OCI-LY7 (cell line): ENCODE results near the gene SSBP2. TPM values are rescaled to one million over a fixed set of nuclear protein-coding genes. Genes with fewer than 3 reads are reported as not detected.

Source experiments
- BruUV-seq: library from RNA; stranded (reverse); fragments of 400-500 nt; replicated peaks from 2 replicates; lab custom pipeline; 2021; lab: Mats Ljungman, UMichigan
- CTCF ChIA-PET: fragments of 300-600 bp; sonication (Branson Sonifier 250); formaldehyde crosslinking; loops from one replicate; lab custom pipeline; 2022; ENCODE audit warnings: antibody characterized with exemption; ENCODE audit not compliant: unreplicated experiment; lab: Charles Lee
- POLR2A ChIA-PET: fragments of 300-600 bp; sonication (Branson Sonifier 250); formaldehyde crosslinking; loops from one replicate; lab custom pipeline; 2022; ENCODE audit warnings: antibody characterized with exemption; lab: Charles Lee
- DNase-seq: peaks from one replicate; pipeline ENCODE4 v3.0.0-alpha.2; 2015; ENCODE audit warnings: low spot score
- H2AFZ ChIP-seq: fragments of 200-600 bp; sonication (generic), shearing (Covaris generic); 2 replicates; pipeline ENCODE4 v1.6.1; 2014; ENCODE audit warnings: mild to moderate bottlenecking, antibody characterized with exemption, low read length, moderate library complexity
- H3K27ac ChIP-seq: fragments of 200-600 bp; sonication (generic); 2 replicates; pipeline ENCODE4 v1.5.1; 2014; ENCODE audit warnings: mixed run types, low read depth, mild to moderate bottlenecking, moderate library complexity, low read length, inconsistent platforms; ENCODE audit not compliant: poor library complexity, severe bottlenecking
- H3K36me3 ChIP-seq: fragments of 200-600 bp; sonication (generic); 2 replicates; pipeline ENCODE4 v1.6.1; 2014; ENCODE audit warnings: mild to moderate bottlenecking, antibody characterized with exemption, low read length, moderate library complexity, mixed read lengths; ENCODE audit not compliant: insufficient read depth
- H3K4me1 ChIP-seq: fragments of 200-600 bp; sonication (generic); 2 replicates; pipeline ENCODE4 v1.5.1; 2014; ENCODE audit warnings: mild to moderate bottlenecking, low read length; ENCODE audit not compliant: insufficient read depth, poor library complexity, severe bottlenecking
- H3K4me2 ChIP-seq: fragments of 200-600 bp; sonication (generic); 2 replicates; pipeline ENCODE4 v1.6.1; 2014; ENCODE audit warnings: mild to moderate bottlenecking, low read length
- H3K4me3 ChIP-seq: fragments of 200-600 bp; sonication (generic); 2 replicates; pipeline ENCODE4 v1.5.1; 2014; ENCODE audit warnings: mild to moderate bottlenecking, low read depth, low read length; ENCODE audit not compliant: poor library complexity, severe bottlenecking
- H3K79me2 ChIP-seq: fragments of 200-600 bp; sonication (generic); 2 replicates; pipeline ENCODE4 v1.6.1; 2016; ENCODE audit warnings: low read depth, mild to moderate bottlenecking, low read length, moderate library complexity, mixed read lengths; ENCODE audit not compliant: insufficient read depth
- H3K9me2 ChIP-seq: fragments of 200-600 bp; sonication (generic); 2 replicates; pipeline ENCODE4 v1.6.1; 2016; ENCODE audit warnings: mild to moderate bottlenecking, low read length, mixed read lengths; ENCODE audit not compliant: insufficient read depth
- H3K9me3 ChIP-seq: fragments of 200-600 bp; sonication (generic); 2 replicates; pipeline ENCODE4 v1.6.1; 2014; ENCODE audit warnings: mild to moderate bottlenecking, mixed run types, low read length, mixed read lengths
- H4K20me1 ChIP-seq: fragments of 200-600 bp; sonication (generic); 2 replicates; pipeline ENCODE4 v1.6.1; 2014; ENCODE audit warnings: mild to moderate bottlenecking, antibody characterized with exemption, low read length, moderate library complexity, mixed read lengths; ENCODE audit not compliant: insufficient read depth
- EZH2phosphoT487 ChIP-seq: fragments of 200-600 bp; sonication (generic); IDR thresholded peaks from 2 replicates; pipeline ENCODE4 v1.6.1; 2018; ENCODE audit warnings: low read depth, borderline replicate concordance, mild to moderate bottlenecking, mixed run types, antibody characterized with exemption, low read length, moderate library complexity, mixed read lengths
- intact Hi-C: fragments of 100-400 bp; cut with micrococcal nuclease; formaldehyde crosslinking; loops from one replicate; pipeline ENCODE4 v1.10.0; 2022; ENCODE audit not compliant: unreplicated experiment
- total RNA-seq, 2 experiments: library from RNA; depleted of rRNA in 1 of 2; stranded (reverse); fragments of >200 nt in 1 of 2; shearing (Covaris generic) in 1 of 2; gene quantifications; 2 replicates each; pipeline ENCODE4 v1.2.3, GENCODE V29; 2014 to 2022
- TF ChIP-seq, protein P1 (sequence below): fragments of 200-600 bp; sonication (generic); conservative IDR thresholded peaks from 2 replicates; pipeline ENCODE4 v1.5.1; 2014; ENCODE audit warnings: mild to moderate bottlenecking, antibody characterized with exemption, low read length, moderate library complexity, mixed read lengths

SSBP2 gene
- total RNA-seq, 2 experiments from 2014 or later = 140 to 172 TPM

- BruUV-seq = no TSS peak
- no peaks in the 10 kb centered on the region for H3K9me2 ChIP-seq
- POLR2A ChIA-PET = interaction anchor here (0.6 kb wide), 1 partner anchor 23 kb away, joined by 3 read pairs; no protein-coding TSS in a partner anchor
- no peaks in the 10 kb centered on the region for H4K20me1 ChIP-seq
- no peak overlapping the region for H3K4me3 ChIP-seq
- H3K4me2 ChIP-seq = no peak overlapping the region
- H3K36me3 ChIP-seq = peaks cover 62% of the 10 kb centered on the region
- no peak for DNase-seq
- TF ChIP-seq, protein P1, sequence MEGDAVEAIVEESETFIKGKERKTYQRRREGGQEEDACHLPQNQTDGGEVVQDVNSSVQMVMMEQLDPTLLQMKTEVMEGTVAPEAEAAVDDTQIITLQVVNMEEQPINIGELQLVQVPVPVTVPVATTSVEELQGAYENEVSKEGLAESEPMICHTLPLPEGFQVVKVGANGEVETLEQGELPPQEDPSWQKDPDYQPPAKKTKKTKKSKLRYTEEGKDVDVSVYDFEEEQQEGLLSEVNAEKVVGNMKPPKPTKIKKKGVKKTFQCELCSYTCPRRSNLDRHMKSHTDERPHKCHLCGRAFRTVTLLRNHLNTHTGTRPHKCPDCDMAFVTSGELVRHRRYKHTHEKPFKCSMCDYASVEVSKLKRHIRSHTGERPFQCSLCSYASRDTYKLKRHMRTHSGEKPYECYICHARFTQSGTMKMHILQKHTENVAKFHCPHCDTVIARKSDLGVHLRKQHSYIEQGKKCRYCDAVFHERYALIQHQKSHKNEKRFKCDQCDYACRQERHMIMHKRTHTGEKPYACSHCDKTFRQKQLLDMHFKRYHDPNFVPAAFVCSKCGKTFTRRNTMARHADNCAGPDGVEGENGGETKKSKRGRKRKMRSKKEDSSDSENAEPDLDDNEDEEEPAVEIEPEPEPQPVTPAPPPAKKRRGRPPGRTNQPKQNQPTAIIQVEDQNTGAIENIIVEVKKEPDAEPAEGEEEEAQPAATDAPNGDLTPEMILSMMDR = no peak
- TF ChIP-seq EZH2phosphoT487 = no peak
- peaks cover 3% of the 10 kb centered on the region; the same call in 1 of the 2 replicates for H3K9me3 ChIP-seq
- H3K27ac ChIP-seq = no peak overlapping the region
- H2AFZ ChIP-seq = no peak overlapping the region
- intact Hi-C loops = no loop called here
- CTCF ChIA-PET = no interaction called here
- H3K4me1 ChIP-seq = no peaks in the 10 kb centered on the region
- H3K79me2 ChIP-seq = peaks cover 17% of the 10 kb centered on the region
Observed at GRCh38 chr5:81545911-81546310, 205.0 kb downstream of the SSBP2 start.

GRCh38 chr5:81544351-81545018 is 206.4 kb downstream of the SSBP2 start:
- H3K9me2 ChIP-seq = no peaks in the 10 kb centered on the region
- H3K4me2 ChIP-seq = no peak overlapping the region
- H3K9me3 ChIP-seq = peaks cover 10% of the 10 kb centered on the region; the same call in 1 of the 2 replicates
- H3K4me1 ChIP-seq = no peaks in the 10 kb centered on the region
- H3K4me3 ChIP-seq = no peak overlapping the region
- H3K27ac ChIP-seq = no peak overlapping the region
- no peak overlapping the region for H2AFZ ChIP-seq
- POLR2A ChIA-PET = interaction anchor here (0.6 to 1.1 kb wide), 2 partner anchors 21 to 99 kb away, joined by 3 to 5 read pairs; no protein-coding TSS in a partner anchor
- H3K36me3 ChIP-seq = peaks cover 60% of the 10 kb centered on the region
- H4K20me1 ChIP-seq = no peaks in the 10 kb centered on the region
- peaks cover 22% of the 10 kb centered on the region for H3K79me2 ChIP-seq
- CTCF ChIA-PET = no interaction called here
- intact Hi-C loops = no loop called here
- TF ChIP-seq EZH2phosphoT487 = no peak
- TF ChIP-seq, protein P1 = no peak
- no peak for DNase-seq
- no TSS peak for BruUV-seq

- ChIA-PET CTCF (no interaction called here), POLR2A (no interaction called here)
- Histone ChIP-seq H3K36me3 (peaks cover 62% of the 10 kb centered on the region), H3K4me2 (no peak overlapping the region), H3K9me2 (no peaks in the 10 kb centered on the region), H2AFZ (no peak overlapping the region), H3K9me3 (peaks cover 10% of the 10 kb centered on the region; the same call in 1 of the 2 replicates), H3K4me3 (no peak overlapping the region), H3K4me1 (peaks cover 11% of the 10 kb centered on the region), H3K79me2 (peaks cover 22% of the 10 kb centered on the region), H3K27ac (no peak overlapping the region), H4K20me1 (no peaks in the 10 kb centered on the region)
- no peak for TF ChIP-seq EZH2phosphoT487
- TF ChIP-seq, protein P1 = no peak
- intact Hi-C loops = no loop called here
- DNase-seq = no peak
- no TSS peak for BruUV-seq
Observed at GRCh38 chr5:81542242-81542641, 208.7 kb downstream of the SSBP2 start.
